ENCODE measurements around the gene FBN2. TPM values are rescaled to one million over a fixed set of nuclear protein-coding genes. Genes with fewer than 3 reads are reported as not detected.

The FBN2 gene
- total and polyA plus RNA-seq, 9 of the 15 experiments (the other 6 are each of a cell fraction or from before 2014, with no cell fraction given), result 0.01 to 0.09 TPM; not detected in 7

- Histone ChIP-seq H3K36me3 (ENCODE audit: control insufficient read depth, insufficient read depth, low read length) (no peaks in the 10 kb centered on the region), H3K4me3 (no peak overlapping the region), H3K4me1 (replicated peaks in 1 of 2; ENCODE audit: control insufficient read depth in 2 of 2, insufficient read depth in 2 of 2, low read length in 2 of 2) (no peaks in the 10 kb centered on the region), H2AFZ (ENCODE audit: low read depth, low read length) (no peak overlapping the region), H3K9me3 (replicated peaks; ENCODE audit: control insufficient read depth, insufficient read depth, low read depth, low read length) (no peaks in the 10 kb centered on the region), H3K79me2 (ENCODE audit: control insufficient read depth, insufficient read depth, low read length) (no peaks in the 10 kb centered on the region), H3K9me1 (ENCODE audit: control insufficient read depth, insufficient read depth, low read length) (no peaks in the 10 kb centered on the region), H3K9ac (ENCODE audit: insufficient read depth in 1 of 2, low read depth in 2 of 2, low read length in 2 of 2) (no peak overlapping the region), H3K27me3 (ENCODE audit: control insufficient read depth in 2 of 2, insufficient read depth in 2 of 2, low read length in 2 of 2) (no peaks in the 10 kb centered on the region), H3K4me2 (ENCODE audit: insufficient read depth, low read length) (no peak overlapping the region), H4K20me1 (replicated peaks; ENCODE audit: control insufficient read depth, insufficient read depth, low read length) (no peaks in the 10 kb centered on the region), H3K27ac (ENCODE audit: extremely low read depth, low read depth, low read length) (no peak overlapping the region)
- BruUV-seq (replicated peaks), result no TSS peak
- in situ Hi-C loops (cut with MboI), result no loop called here
- FAIRE-seq (no peak), DNase-seq (ENCODE audit: extremely low read depth in 1 of 4, low spot score in 3 of 4) (no peak), ATAC-seq (no peak)
- 2% methylated on average over 3 of the region's 3 CpGs for WGBS (ENCODE audit: insufficient coverage, low coverage, missing lambda C conversion rate)
- ChIA-PET CTCF (ENCODE audit: low intra/inter-chr PET ratio) (no interaction called here), POLR2A (no interaction called here)
- intact Hi-C loops (cut with micrococcal nuclease), result no loop called here
- TF ChIP-seq SMARCC2 (IDR thresholded peaks at IDR 0.05; ENCODE audit: low read depth) (no peak), STAT5A (IDR thresholded peaks at IDR 0.05; ENCODE audit: borderline replicate concordance, low read length) (no peak), HDAC1 (IDR thresholded peaks at IDR 0.05) (no peak), CCAR2 (IDR thresholded peaks at IDR 0.05; ENCODE audit: low read depth, low read length) (no peak)
- TF ChIP-seq, protein P1, sequence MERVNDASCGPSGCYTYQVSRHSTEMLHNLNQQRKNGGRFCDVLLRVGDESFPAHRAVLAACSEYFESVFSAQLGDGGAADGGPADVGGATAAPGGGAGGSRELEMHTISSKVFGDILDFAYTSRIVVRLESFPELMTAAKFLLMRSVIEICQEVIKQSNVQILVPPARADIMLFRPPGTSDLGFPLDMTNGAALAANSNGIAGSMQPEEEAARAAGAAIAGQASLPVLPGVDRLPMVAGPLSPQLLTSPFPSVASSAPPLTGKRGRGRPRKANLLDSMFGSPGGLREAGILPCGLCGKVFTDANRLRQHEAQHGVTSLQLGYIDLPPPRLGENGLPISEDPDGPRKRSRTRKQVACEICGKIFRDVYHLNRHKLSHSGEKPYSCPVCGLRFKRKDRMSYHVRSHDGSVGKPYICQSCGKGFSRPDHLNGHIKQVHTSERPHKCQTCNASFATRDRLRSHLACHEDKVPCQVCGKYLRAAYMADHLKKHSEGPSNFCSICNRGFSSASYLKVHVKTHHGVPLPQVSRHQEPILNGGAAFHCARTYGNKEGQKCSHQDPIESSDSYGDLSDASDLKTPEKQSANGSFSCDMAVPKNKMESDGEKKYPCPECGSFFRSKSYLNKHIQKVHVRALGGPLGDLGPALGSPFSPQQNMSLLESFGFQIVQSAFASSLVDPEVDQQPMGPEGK (CRISPR knock-in tag; IDR thresholded peaks at IDR 0.05; ENCODE audit: borderline replicate concordance), result no peak
Observed at GRCh38 chr5:128353441-128354107, 184.5 kb downstream of the FBN2 start.
